ENCODE results near the gene CCDC188. TPM values are rescaled to one million over a fixed set of nuclear protein-coding genes. Genes with fewer than 3 reads are reported as not detected.

CCDC188 gene
- polyA plus RNA-seq, 1 donor from 2014 or later = not detected

DNA sequence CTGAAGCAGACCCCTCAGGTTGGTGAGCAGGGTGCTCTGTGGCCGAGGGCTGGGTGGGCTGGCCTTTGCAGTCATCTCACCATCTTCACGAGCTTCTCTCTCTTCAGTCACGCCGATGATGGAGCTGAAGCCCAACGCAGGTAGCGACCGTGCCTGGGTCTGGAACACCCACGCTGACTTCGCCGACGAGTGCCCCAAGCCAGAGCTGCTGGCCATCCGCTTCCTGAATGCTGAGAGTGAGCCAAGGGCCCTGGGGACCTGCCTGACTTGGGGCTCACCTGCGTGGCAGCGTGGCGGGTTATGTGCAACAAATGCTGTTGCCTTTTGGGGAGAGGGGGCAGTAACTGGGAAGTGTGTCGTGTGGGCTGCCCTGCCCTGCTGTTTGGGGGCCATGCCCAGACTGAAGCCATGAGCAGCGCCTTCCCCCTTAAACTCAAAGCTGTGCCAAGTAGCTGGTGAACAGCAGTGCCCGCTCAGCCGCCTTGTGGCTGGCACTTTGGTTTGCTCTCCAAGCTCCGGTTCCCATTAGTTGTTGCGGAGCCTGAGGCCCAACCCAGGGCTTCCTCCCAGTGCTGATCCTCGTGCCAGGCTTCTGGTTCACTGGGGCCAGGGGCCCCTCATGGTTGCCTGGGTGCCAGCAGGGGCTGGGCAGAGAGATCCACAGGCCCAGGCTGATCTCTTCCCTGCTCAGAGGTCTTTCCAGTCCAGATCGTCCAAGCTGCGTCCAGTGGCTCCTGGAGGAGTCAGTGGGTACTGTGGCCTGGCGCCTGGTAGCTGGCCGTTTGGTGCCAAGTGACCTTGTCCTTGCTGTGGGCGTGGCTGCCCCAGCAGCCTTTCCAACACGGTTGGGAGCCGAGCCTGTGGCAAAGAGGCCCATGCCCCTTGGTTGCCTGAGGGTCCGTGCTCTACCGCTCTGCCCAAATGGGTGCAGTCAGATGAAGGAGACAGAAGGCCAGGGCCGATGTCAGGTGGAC lies 25.4 kb downstream of the CCDC188 start:
- no peaks in the 10 kb centered on the region for H3K9me3 ChIP-seq (ENCODE audit: low read length)
- H3K27me3 ChIP-seq (ENCODE audit: insufficient read depth, low read depth, low read length) = no peaks in the 10 kb centered on the region
- no peaks in the 10 kb centered on the region for H3K36me3 ChIP-seq (ENCODE audit: insufficient read depth, low read length)
- no peak overlapping the region for H3K27ac ChIP-seq (ENCODE audit: low read length)
- H3K79me2 ChIP-seq (replicated peaks; ENCODE audit: insufficient read depth, low read length) = peaks cover 4% of the 10 kb centered on the region
- no peak overlapping the region for H3K4me3 ChIP-seq (ENCODE audit: low read length)
- no peak overlapping the region for H2AFZ ChIP-seq (ENCODE audit: low read depth, low read length)
- no peaks in the 10 kb centered on the region for H3K9me2 ChIP-seq (ENCODE audit: insufficient read depth, low read length)
- no peaks in the 10 kb centered on the region for H3F3A ChIP-seq (ENCODE audit: insufficient read depth, low read length, poor library complexity, severe bottlenecking)
- H3K4me2 ChIP-seq (ENCODE audit: low read length) = no peak overlapping the region
- no peak overlapping the region for H3K9ac ChIP-seq (ENCODE audit: low read length)
- TF ChIP-seq POLR2AphosphoS5 (IDR thresholded peaks at IDR 0.05) (no peak), MXI1 (conservative IDR thresholded peaks at IDR 0.05; ENCODE audit: poor library complexity, severe bottlenecking) (no peak), RAD21 (conservative IDR thresholded peaks at IDR 0.05) (no peak), EZH2 (IDR thresholded peaks at IDR 0.05; ENCODE audit: borderline replicate concordance, insufficient read depth, low read length, poor library complexity, severe bottlenecking) (no peak), EP300 (conservative IDR thresholded peaks at IDR 0.05; ENCODE audit: poor library complexity, severe bottlenecking) (no peak), TAF1 (IDR thresholded peaks at IDR 0.05; ENCODE audit: low read depth) (no peak), SMC3 (conservative IDR thresholded peaks at IDR 0.05; ENCODE audit: poor library complexity) (no peak)
- TF ChIP-seq, protein P1, sequence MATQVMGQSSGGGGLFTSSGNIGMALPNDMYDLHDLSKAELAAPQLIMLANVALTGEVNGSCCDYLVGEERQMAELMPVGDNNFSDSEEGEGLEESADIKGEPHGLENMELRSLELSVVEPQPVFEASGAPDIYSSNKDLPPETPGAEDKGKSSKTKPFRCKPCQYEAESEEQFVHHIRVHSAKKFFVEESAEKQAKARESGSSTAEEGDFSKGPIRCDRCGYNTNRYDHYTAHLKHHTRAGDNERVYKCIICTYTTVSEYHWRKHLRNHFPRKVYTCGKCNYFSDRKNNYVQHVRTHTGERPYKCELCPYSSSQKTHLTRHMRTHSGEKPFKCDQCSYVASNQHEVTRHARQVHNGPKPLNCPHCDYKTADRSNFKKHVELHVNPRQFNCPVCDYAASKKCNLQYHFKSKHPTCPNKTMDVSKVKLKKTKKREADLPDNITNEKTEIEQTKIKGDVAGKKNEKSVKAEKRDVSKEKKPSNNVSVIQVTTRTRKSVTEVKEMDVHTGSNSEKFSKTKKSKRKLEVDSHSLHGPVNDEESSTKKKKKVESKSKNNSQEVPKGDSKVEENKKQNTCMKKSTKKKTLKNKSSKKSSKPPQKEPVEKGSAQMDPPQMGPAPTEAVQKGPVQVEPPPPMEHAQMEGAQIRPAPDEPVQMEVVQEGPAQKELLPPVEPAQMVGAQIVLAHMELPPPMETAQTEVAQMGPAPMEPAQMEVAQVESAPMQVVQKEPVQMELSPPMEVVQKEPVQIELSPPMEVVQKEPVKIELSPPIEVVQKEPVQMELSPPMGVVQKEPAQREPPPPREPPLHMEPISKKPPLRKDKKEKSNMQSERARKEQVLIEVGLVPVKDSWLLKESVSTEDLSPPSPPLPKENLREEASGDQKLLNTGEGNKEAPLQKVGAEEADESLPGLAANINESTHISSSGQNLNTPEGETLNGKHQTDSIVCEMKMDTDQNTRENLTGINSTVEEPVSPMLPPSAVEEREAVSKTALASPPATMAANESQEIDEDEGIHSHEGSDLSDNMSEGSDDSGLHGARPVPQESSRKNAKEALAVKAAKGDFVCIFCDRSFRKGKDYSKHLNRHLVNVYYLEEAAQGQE (IDR thresholded peaks at IDR 0.05; ENCODE audit: borderline replicate concordance) = no peak
- TF ChIP-seq, protein P2, sequence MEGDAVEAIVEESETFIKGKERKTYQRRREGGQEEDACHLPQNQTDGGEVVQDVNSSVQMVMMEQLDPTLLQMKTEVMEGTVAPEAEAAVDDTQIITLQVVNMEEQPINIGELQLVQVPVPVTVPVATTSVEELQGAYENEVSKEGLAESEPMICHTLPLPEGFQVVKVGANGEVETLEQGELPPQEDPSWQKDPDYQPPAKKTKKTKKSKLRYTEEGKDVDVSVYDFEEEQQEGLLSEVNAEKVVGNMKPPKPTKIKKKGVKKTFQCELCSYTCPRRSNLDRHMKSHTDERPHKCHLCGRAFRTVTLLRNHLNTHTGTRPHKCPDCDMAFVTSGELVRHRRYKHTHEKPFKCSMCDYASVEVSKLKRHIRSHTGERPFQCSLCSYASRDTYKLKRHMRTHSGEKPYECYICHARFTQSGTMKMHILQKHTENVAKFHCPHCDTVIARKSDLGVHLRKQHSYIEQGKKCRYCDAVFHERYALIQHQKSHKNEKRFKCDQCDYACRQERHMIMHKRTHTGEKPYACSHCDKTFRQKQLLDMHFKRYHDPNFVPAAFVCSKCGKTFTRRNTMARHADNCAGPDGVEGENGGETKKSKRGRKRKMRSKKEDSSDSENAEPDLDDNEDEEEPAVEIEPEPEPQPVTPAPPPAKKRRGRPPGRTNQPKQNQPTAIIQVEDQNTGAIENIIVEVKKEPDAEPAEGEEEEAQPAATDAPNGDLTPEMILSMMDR (IDR thresholded peaks at IDR 0.05; ENCODE audit: poor library complexity, severe bottlenecking) = no peak
- H4K20me1 ChIP-seq (ENCODE audit: insufficient read depth) = no peaks in the 10 kb centered on the region

DNA sequence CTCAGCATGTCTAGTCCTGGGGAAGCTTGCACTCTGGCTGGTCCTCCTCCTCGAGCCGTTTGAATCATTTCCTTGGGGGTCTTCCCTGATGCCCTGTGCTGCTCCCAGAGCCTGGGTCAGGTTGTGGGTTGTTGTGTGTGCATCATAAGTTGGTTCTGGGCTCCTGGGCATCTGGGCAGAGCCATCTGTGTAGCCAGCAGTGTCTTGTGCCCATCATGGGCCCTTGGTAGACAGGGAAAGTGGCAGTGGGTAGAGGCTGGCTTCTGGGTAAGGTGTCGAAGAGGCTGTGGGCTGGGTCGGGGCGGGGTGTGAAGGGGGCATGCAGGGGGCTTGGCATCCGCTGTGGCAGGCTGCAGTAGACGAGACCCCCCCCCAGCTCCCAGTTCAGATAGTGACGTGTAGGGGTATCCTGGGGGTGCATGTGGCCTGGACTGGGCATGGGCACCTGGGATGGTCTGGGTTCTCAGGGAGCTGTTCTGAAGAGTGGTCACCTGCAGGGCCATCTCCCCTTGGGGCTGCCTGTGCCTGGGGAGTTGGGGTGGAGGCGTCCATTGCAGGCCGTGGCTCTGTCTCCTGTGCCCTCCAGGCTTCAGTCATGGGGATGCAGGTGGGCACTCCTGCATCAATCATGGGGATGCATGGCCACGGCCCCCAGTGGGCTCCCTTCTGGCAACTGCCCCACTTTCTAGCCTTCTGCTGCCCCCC lies 26.6 kb downstream of the CCDC188 start:
- H3K27ac ChIP-seq (ENCODE audit: low read length) = no peak overlapping the region
- no peaks in the 10 kb centered on the region for H3K36me3 ChIP-seq (ENCODE audit: insufficient read depth, low read length)
- no peaks in the 10 kb centered on the region for H3K9me3 ChIP-seq (ENCODE audit: low read length)
- H3F3A ChIP-seq (ENCODE audit: insufficient read depth, low read length, poor library complexity, severe bottlenecking) = no peaks in the 10 kb centered on the region
- H3K79me2 ChIP-seq (replicated peaks; ENCODE audit: insufficient read depth, low read length) = peaks cover 10% of the 10 kb centered on the region
- H2AFZ ChIP-seq (ENCODE audit: low read depth, low read length) = no peak overlapping the region
- H4K20me1 ChIP-seq (ENCODE audit: insufficient read depth) = no peaks in the 10 kb centered on the region
- no peak overlapping the region for H3K9ac ChIP-seq (ENCODE audit: low read length)
- H3K4me3 ChIP-seq (ENCODE audit: low read length) = no peak overlapping the region
- H3K9me2 ChIP-seq (ENCODE audit: insufficient read depth, low read length) = no peaks in the 10 kb centered on the region
- H3K4me2 ChIP-seq (ENCODE audit: low read length) = no peak overlapping the region
- TF ChIP-seq POLR2AphosphoS5 (IDR thresholded peaks at IDR 0.05) (no peak), RAD21 (conservative IDR thresholded peaks at IDR 0.05) (no peak), TAF1 (IDR thresholded peaks at IDR 0.05; ENCODE audit: low read depth) (no peak), SMC3 (conservative IDR thresholded peaks at IDR 0.05; ENCODE audit: poor library complexity) (no peak), EZH2 (IDR thresholded peaks at IDR 0.05; ENCODE audit: borderline replicate concordance, insufficient read depth, low read length, poor library complexity, severe bottlenecking) (no peak), MXI1 (conservative IDR thresholded peaks at IDR 0.05; ENCODE audit: poor library complexity, severe bottlenecking) (no peak), EP300 (conservative IDR thresholded peaks at IDR 0.05; ENCODE audit: poor library complexity, severe bottlenecking) (no peak)
- TF ChIP-seq, protein P2 (IDR thresholded peaks at IDR 0.05; ENCODE audit: poor library complexity, severe bottlenecking) = no peak
- TF ChIP-seq, protein P1 (IDR thresholded peaks at IDR 0.05; ENCODE audit: borderline replicate concordance) = no peak
- H3K27me3 ChIP-seq (ENCODE audit: insufficient read depth, low read depth, low read length) = no peaks in the 10 kb centered on the region

Data from neural cell (in vitro differentiated cells).